ENCODE results near the gene MAST4.

The MAST4 gene

GRCh38 chr5:66854416-66854815 is 258.2 kb downstream of the MAST4 start:
- no peak overlapping the region for H3K9ac ChIP-seq (ENCODE audit: low read length)
- H3K4me1 ChIP-seq (ENCODE audit: insufficient read depth, low read length), result no peaks in the 10 kb centered on the region
- no peaks in the 10 kb centered on the region for H3K27me3 ChIP-seq (ENCODE audit: control insufficient read depth in 1 of 2, insufficient read depth in 2 of 2, low read length in 2 of 2)
- no peak overlapping the region for H3K4me3 ChIP-seq (ENCODE audit: low read depth in 1 of 2, low read length in 2 of 2)
- H3K9me3 ChIP-seq (ENCODE audit: low read length), result no peaks in the 10 kb centered on the region
- no peak overlapping the region for H3K27ac ChIP-seq (ENCODE audit: low read depth, low read length)
- H3K36me3 ChIP-seq (ENCODE audit: insufficient read depth, low read length), result no peaks in the 10 kb centered on the region

- H3K4me3 ChIP-seq (ENCODE audit: low read depth in 1 of 2, low read length in 2 of 2), result no peak overlapping the region
- H3K27me3 ChIP-seq (ENCODE audit: control insufficient read depth in 1 of 2, insufficient read depth in 2 of 2, low read length in 2 of 2), result no peaks in the 10 kb centered on the region
- no peak overlapping the region for H3K27ac ChIP-seq (ENCODE audit: low read depth, low read length)
- H3K36me3 ChIP-seq (ENCODE audit: insufficient read depth, low read length), result no peaks in the 10 kb centered on the region
- no peaks in the 10 kb centered on the region for H3K4me1 ChIP-seq (ENCODE audit: insufficient read depth, low read length)
- no peak overlapping the region for H3K9ac ChIP-seq (ENCODE audit: low read length)
- H3K9me3 ChIP-seq (ENCODE audit: low read length), result no peaks in the 10 kb centered on the region
Measured at GRCh38 chr5:66856041-66856805, 260.0 kb downstream of the MAST4 start.

GRCh38 chr5:66859526-66859925 is 263.3 kb downstream of the MAST4 start:
- Histone ChIP-seq H3K27ac (ENCODE audit: low read depth, low read length) (no peak overlapping the region), H3K9ac (ENCODE audit: low read length) (no peak overlapping the region), H3K9me3 (ENCODE audit: low read length) (no peaks in the 10 kb centered on the region), H3K27me3 (ENCODE audit: control insufficient read depth in 1 of 2, insufficient read depth in 2 of 2, low read length in 2 of 2) (no peaks in the 10 kb centered on the region), H3K36me3 (ENCODE audit: insufficient read depth, low read length) (no peaks in the 10 kb centered on the region), H3K4me1 (ENCODE audit: insufficient read depth, low read length) (no peaks in the 10 kb centered on the region), H3K4me3 (ENCODE audit: low read depth in 1 of 2, low read length in 2 of 2) (no peak overlapping the region)

GRCh38 chr5:66860199-66860975 is 264.2 kb downstream of the MAST4 start:
- Histone ChIP-seq H3K9me3 (ENCODE audit: low read length) (no peaks in the 10 kb centered on the region), H3K36me3 (ENCODE audit: insufficient read depth, low read length) (no peaks in the 10 kb centered on the region), H3K27ac (ENCODE audit: low read depth, low read length) (no peak overlapping the region), H3K4me1 (ENCODE audit: insufficient read depth, low read length) (no peaks in the 10 kb centered on the region), H3K27me3 (ENCODE audit: control insufficient read depth in 1 of 2, insufficient read depth in 2 of 2, low read length in 2 of 2) (no peaks in the 10 kb centered on the region), H3K4me3 (ENCODE audit: low read depth in 1 of 2, low read length in 2 of 2) (no peak overlapping the region), H3K9ac (ENCODE audit: low read length) (no peak overlapping the region)

- no peaks in the 10 kb centered on the region for H3K9me3 ChIP-seq (ENCODE audit: low read length)
- no peaks in the 10 kb centered on the region for H3K27me3 ChIP-seq (ENCODE audit: control insufficient read depth in 1 of 2, insufficient read depth in 2 of 2, low read length in 2 of 2)
- no peaks in the 10 kb centered on the region for H3K36me3 ChIP-seq (ENCODE audit: insufficient read depth, low read length)
- H3K9ac ChIP-seq (ENCODE audit: low read length), result no peak overlapping the region
- H3K27ac ChIP-seq (ENCODE audit: low read depth, low read length), result no peak overlapping the region
- no peak overlapping the region for H3K4me3 ChIP-seq (ENCODE audit: low read depth in 1 of 2, low read length in 2 of 2)
- H3K4me1 ChIP-seq (ENCODE audit: insufficient read depth, low read length), result no peaks in the 10 kb centered on the region
Measured at GRCh38 chr5:66861402-66861801, 265.2 kb downstream of the MAST4 start.

GRCh38 chr5:66862020-66862419 is 265.8 kb downstream of the MAST4 start:
- Histone ChIP-seq H3K4me1 (ENCODE audit: insufficient read depth, low read length) (no peaks in the 10 kb centered on the region), H3K9ac (ENCODE audit: low read length) (no peak overlapping the region), H3K9me3 (ENCODE audit: low read length) (no peaks in the 10 kb centered on the region), H3K27me3 (ENCODE audit: control insufficient read depth in 1 of 2, insufficient read depth in 2 of 2, low read length in 2 of 2) (no peaks in the 10 kb centered on the region), H3K4me3 (ENCODE audit: low read depth in 1 of 2, low read length in 2 of 2) (no peak overlapping the region), H3K27ac (ENCODE audit: low read depth, low read length) (no peak overlapping the region), H3K36me3 (ENCODE audit: insufficient read depth, low read length) (no peaks in the 10 kb centered on the region)

- Histone ChIP-seq H3K4me3 (ENCODE audit: low read depth in 1 of 2, low read length in 2 of 2) (no peak overlapping the region), H3K9me3 (ENCODE audit: low read length) (no peaks in the 10 kb centered on the region), H3K9ac (ENCODE audit: low read length) (no peak overlapping the region), H3K27ac (ENCODE audit: low read depth, low read length) (no peak overlapping the region), H3K27me3 (ENCODE audit: control insufficient read depth in 1 of 2, insufficient read depth in 2 of 2, low read length in 2 of 2) (no peaks in the 10 kb centered on the region), H3K36me3 (ENCODE audit: insufficient read depth, low read length) (no peaks in the 10 kb centered on the region), H3K4me1 (ENCODE audit: insufficient read depth, low read length) (no peaks in the 10 kb centered on the region)
Measured at GRCh38 chr5:66863243-66864170, 267.3 kb downstream of the MAST4 start.

GRCh38 chr5:66864240-66864884 is 268.2 kb downstream of the MAST4 start:
- no peaks in the 10 kb centered on the region for H3K36me3 ChIP-seq (ENCODE audit: insufficient read depth, low read length)
- no peaks in the 10 kb centered on the region for H3K27me3 ChIP-seq (ENCODE audit: control insufficient read depth in 1 of 2, insufficient read depth in 2 of 2, low read length in 2 of 2)
- no peaks in the 10 kb centered on the region for H3K4me1 ChIP-seq (ENCODE audit: insufficient read depth, low read length)
- H3K4me3 ChIP-seq (ENCODE audit: low read depth in 1 of 2, low read length in 2 of 2), result no peak overlapping the region
- H3K27ac ChIP-seq (ENCODE audit: low read depth, low read length), result no peak overlapping the region
- H3K9me3 ChIP-seq (ENCODE audit: low read length), result no peaks in the 10 kb centered on the region
- no peak overlapping the region for H3K9ac ChIP-seq (ENCODE audit: low read length)

- H3K27me3 ChIP-seq (ENCODE audit: control insufficient read depth in 1 of 2, insufficient read depth in 2 of 2, low read length in 2 of 2), result no peaks in the 10 kb centered on the region
- no peaks in the 10 kb centered on the region for H3K36me3 ChIP-seq (ENCODE audit: insufficient read depth, low read length)
- no peaks in the 10 kb centered on the region for H3K4me1 ChIP-seq (ENCODE audit: insufficient read depth, low read length)
- no peaks in the 10 kb centered on the region for H3K9me3 ChIP-seq (ENCODE audit: low read length)
- no peak overlapping the region for H3K4me3 ChIP-seq (ENCODE audit: low read depth in 1 of 2, low read length in 2 of 2)
- no peak overlapping the region for H3K27ac ChIP-seq (ENCODE audit: low read depth, low read length)
- no peak overlapping the region for H3K9ac ChIP-seq (ENCODE audit: low read length)
Measured at GRCh38 chr5:66867618-66868322, 271.6 kb downstream of the MAST4 start.

- no peaks in the 10 kb centered on the region for H3K4me1 ChIP-seq (ENCODE audit: insufficient read depth, low read length)
- H3K27me3 ChIP-seq (ENCODE audit: control insufficient read depth in 1 of 2, insufficient read depth in 2 of 2, low read length in 2 of 2), result no peaks in the 10 kb centered on the region
- no peak overlapping the region for H3K27ac ChIP-seq (ENCODE audit: low read depth, low read length)
- no peak overlapping the region for H3K9ac ChIP-seq (ENCODE audit: low read length)
- H3K9me3 ChIP-seq (ENCODE audit: low read length), result no peaks in the 10 kb centered on the region
- no peak overlapping the region for H3K4me3 ChIP-seq (ENCODE audit: low read depth in 1 of 2, low read length in 2 of 2)
- no peaks in the 10 kb centered on the region for H3K36me3 ChIP-seq (ENCODE audit: insufficient read depth, low read length)
Measured at GRCh38 chr5:66869347-66869746, 273.2 kb downstream of the MAST4 start.
